Neural cell (in vitro differentiated cells): ENCODE results near the gene ANXA9.

Experiments used
- CTCF ChIP-seq: fragments of 450-650 bp; IDR thresholded peaks from 2 replicates; pipeline ENCODE4 v1.5.1; 2014; ENCODE audit warnings: antibody characterized with exemption, mild to moderate bottlenecking, moderate library complexity; ENCODE audit not compliant: poor library complexity, severe bottlenecking
- EP300 ChIP-seq: fragments of 450-650 bp; conservative IDR thresholded peaks from 2 replicates; pipeline ENCODE4 v1.6.1; 2014; ENCODE audit warnings: antibody characterized with exemption, mild to moderate bottlenecking, moderate library complexity; ENCODE audit not compliant: poor library complexity, severe bottlenecking
- EZH2 ChIP-seq: fragments of 200-600, 300-800 bp; shearing (Covaris generic), sonication (generic); IDR thresholded peaks from 2 replicates; pipeline ENCODE4 v1.6.1; 2014; ENCODE audit warnings: antibody characterized with exemption, low read length, borderline replicate concordance, mild to moderate bottlenecking; ENCODE audit not compliant: insufficient read depth, poor library complexity, severe bottlenecking
- MXI1 ChIP-seq: fragments of 450-650 bp; conservative IDR thresholded peaks from 2 replicates; pipeline ENCODE4 v1.6.1; 2014; ENCODE audit warnings: antibody characterized with exemption, mild to moderate bottlenecking; ENCODE audit not compliant: poor library complexity, severe bottlenecking
- POLR2AphosphoS5 ChIP-seq: IDR thresholded peaks from 2 replicates; pipeline ENCODE4 v1.6.1; 2012
- RAD21 ChIP-seq: fragments of 450-650 bp; conservative IDR thresholded peaks from 2 replicates; pipeline ENCODE4 v1.6.1; 2014; ENCODE audit warnings: antibody characterized with exemption, mild to moderate bottlenecking, moderate library complexity
- REST ChIP-seq: IDR thresholded peaks from 2 replicates; pipeline ENCODE4 v1.6.1; 2012; ENCODE audit warnings: borderline replicate concordance
- TAF1 ChIP-seq: IDR thresholded peaks from 2 replicates; pipeline ENCODE4 v1.6.1; 2012; ENCODE audit warnings: low read depth

GRCh38 chr1:151024540-151025146 lies 42.6 kb downstream of the ANXA9 start:
- peak; percentile 69 for TF ChIP-seq CTCF
- TF ChIP-seq EZH2, result no peak
- TF ChIP-seq EP300, result no peak
- no peak for TF ChIP-seq TAF1
- no peak for TF ChIP-seq REST
- TF ChIP-seq MXI1, result no peak
- no peak for TF ChIP-seq POLR2AphosphoS5
- TF ChIP-seq RAD21, result peak; percentile 70
